RPMI7951 (cell line): ENCODE results near the gene SENP6. TPM values are rescaled to one million over a fixed set of nuclear protein-coding genes. Genes with fewer than 3 reads are reported as not detected.
"Not testable (repeated sequence)": the region's sequence is repeated elsewhere in the genome, so short reads cannot be mapped to it uniquely, and the experiment has no call there.

ENCODE experiments used
- DNase-seq: peaks from one replicate; pipeline ENCODE4 v3.0.0-alpha.2; 2012; ENCODE audit warnings: low read depth
- total RNA-seq: library from RNA; depleted of rRNA; stranded (reverse); fragments of >200 nt; shearing (Covaris generic); gene quantifications from 2 replicates; pipeline ENCODE4 v1.2.3, GENCODE V29; 2014; rRNA removed

The SENP6 gene, protein sequence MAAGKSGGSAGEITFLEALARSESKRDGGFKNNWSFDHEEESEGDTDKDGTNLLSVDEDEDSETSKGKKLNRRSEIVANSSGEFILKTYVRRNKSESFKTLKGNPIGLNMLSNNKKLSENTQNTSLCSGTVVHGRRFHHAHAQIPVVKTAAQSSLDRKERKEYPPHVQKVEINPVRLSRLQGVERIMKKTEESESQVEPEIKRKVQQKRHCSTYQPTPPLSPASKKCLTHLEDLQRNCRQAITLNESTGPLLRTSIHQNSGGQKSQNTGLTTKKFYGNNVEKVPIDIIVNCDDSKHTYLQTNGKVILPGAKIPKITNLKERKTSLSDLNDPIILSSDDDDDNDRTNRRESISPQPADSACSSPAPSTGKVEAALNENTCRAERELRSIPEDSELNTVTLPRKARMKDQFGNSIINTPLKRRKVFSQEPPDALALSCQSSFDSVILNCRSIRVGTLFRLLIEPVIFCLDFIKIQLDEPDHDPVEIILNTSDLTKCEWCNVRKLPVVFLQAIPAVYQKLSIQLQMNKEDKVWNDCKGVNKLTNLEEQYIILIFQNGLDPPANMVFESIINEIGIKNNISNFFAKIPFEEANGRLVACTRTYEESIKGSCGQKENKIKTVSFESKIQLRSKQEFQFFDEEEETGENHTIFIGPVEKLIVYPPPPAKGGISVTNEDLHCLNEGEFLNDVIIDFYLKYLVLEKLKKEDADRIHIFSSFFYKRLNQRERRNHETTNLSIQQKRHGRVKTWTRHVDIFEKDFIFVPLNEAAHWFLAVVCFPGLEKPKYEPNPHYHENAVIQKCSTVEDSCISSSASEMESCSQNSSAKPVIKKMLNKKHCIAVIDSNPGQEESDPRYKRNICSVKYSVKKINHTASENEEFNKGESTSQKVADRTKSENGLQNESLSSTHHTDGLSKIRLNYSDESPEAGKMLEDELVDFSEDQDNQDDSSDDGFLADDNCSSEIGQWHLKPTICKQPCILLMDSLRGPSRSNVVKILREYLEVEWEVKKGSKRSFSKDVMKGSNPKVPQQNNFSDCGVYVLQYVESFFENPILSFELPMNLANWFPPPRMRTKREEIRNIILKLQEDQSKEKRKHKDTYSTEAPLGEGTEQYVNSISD
- 46.1 and 66.2 TPM in 2 replicates for total RNA-seq

DNA sequence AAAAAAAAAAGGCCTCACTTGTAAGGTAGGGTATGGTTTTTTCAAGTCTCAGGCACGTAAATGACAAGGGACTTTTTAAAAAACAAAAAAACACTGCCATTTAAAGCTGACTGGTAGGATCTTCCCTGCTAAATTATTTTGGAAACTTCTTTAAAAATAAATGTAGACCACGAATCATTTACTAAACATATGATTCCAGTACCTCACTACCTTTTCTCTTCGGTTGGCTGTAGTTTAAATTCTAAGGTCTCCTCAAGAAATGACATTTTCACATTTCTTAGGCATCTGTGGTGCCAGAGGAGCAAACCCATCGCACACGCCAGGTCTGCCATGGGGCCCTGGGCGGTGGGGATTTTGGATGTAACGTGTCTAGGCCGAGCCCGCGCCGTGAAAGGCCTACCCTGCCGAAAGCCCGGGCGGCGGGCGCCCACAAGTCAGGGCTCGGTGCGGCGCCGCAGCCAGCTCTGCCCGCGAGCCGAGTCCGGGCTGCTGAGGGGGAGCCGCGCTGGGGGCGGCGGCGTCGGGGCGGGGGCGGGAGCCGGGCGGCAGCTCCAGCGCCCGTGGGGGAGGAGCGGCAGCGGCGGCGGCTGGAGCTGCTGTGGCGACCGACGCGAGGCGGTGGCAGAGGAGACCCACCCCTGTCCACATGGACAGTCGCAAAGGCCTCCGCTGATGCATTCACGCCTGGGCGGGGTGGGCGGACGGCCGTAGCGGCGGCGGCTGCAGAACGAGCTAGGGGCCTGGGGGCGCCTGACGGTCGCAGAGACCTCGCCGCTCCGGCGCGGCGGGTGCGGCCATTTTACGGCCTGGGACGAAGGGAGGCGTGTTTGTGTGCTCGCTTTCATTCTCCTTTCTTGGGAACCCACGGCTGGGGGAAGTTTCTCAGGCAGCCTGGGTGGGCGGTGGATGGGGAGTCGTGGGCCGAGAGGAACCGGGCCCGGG is at the start of gene SENP6:
SENP6 (plus strand) TSS at position 577 of the 942 bp plus-strand sequence. CDS start 645 bp downstream, outside the sequence.
- peak; percentile 89 for DNase-seq

DNA sequence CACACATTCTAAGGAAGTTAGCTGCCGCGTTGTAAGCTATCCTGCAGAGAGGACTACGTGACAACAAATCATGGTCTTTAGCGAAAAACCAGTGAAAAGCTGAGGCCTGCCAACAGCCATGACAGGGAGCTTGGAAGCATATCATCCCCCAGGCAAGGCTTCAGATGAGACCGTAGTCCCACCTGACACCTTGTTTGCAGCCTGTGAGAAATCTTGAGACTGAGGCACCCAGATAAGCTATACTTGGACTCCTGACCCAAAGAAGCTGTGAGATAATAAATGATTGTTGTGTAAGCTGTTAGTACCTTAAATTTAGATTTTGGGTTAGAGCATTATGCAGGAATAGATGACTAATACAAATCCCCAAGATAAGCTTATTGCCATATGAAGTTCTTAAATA is 45.4 kb upstream of the SENP6 start:
- DNase-seq = no peak

DNA sequence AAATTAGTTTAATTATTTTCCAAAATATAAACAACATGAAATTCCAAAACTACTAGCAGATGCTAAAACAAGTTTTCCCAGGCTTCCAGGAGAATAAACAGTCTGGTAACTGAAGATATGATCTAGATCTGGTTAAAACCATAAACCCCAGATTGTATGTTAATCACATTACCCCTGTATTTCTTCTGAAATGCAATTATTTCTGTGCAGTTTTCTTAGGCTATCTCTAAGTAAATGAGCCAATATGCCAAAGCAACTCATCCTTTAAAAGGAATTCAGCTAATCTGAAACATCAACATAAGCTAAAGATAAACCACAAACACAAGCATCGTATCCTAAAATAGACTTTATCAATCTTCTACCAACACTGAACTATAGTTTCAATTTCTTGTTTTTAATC is 44.6 kb upstream of the SENP6 start:
- DNase-seq = no peak

DNA sequence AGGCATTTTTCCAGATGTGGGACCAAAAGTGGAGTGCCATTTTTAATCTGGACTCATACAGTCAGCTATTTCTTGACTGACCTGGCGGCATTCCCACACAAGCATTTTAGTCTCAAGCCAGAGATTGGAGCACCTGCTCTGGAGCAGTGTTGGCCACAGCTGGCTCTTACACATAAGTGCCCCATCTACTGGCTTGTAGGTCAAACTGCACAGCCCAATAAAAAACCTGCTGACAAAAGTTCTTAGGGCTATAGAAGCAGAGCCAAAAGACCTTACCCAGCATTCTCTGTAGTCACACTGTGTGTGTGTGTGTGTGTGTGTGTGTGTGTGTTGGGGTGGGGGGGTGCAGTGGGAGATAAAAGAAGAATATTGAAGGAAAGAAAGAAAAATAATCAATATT is 38.6 kb upstream of the SENP6 start:
- DNase-seq = peak; percentile 45

DNA sequence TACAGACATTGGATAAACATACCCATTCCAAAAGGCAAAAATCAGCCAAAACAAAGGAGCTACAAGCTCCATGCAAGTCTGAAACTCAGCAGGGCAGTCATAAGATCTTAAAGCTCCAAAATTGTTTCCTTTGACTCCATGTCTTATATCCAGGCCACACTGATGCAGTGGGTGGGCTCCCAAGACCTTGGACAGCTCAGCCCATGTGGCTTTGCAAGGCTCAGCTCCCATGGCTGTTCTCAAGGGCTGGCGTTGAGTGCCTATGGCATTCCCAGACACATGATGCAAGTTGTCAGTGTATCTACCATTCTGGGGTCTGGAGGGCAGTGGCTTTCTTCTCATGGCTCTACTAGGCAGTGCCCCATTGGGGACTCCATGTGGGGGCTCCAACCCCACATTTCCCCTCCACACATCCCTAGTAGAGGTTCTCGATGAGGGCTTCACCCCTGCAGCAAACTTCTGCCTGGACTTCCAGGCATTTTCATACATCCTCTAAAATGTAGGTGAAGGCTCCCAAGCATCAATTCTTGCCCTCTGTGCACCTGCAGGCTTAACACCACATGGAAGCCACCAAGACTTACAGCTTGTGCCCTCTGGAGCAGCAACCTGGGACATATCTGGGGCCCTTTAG is 35.4 kb upstream of the SENP6 start:
- DNase-seq = no peak

DNA sequence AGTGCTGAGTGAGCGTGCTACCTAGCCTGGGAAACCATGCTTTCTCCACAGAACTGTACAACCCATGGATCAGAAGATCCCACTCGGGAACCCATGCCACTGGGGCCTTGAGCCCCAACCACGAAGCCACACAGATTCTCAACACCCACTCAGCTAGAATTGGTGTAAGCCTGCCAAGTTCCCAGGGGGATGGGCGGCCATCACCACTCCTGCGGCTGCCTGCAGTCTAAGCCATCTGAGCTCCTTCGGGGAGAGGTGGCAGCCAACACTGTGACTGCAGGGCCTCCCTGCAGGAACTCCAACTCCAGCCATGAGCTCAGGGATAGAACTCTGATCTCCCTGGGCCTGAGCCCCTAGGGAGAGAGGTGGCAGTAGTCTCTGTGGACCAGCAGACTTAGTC is 33.6 kb upstream of the SENP6 start:
- DNase-seq = no peak

DNA sequence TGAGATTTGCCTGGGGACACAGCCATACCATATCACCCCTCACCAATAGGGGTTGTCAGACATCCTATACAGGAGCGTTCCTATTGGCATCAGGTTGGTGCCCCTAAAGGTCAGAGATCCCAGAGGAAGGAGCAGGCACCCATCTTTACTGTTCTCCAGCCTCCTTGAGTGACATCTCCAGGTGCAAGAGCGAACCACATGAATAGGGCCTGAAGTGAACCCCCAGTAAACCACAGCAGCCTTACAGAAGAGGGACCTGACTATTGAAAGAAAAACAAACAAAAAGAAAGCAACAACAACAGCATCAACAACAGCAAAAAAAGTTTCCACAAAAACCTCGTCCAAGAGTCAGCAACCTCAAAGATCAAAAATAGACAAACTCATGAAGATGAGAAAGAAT is 32.7 kb upstream of the SENP6 start:
- no peak for DNase-seq

DNA sequence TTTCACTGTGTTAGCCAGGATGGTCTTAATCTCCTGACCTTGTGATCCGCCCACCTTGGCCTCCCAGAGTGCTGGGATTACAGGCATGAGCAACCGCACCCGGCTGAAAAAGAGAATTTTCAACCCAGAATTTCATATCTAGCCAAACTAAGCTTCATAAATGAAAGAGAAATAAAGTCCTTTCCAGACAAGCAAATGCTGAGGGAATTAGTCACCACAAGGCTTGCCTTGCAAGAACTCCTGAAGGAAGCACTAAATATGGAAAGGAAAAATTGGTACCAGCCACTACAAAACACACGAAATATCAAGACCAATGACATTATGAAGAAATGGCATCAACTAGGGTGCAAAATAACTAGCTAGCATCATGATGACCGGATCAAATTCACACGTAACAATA is 31.0 kb upstream of the SENP6 start:
- DNase-seq = not testable (repeated sequence)

DNA sequence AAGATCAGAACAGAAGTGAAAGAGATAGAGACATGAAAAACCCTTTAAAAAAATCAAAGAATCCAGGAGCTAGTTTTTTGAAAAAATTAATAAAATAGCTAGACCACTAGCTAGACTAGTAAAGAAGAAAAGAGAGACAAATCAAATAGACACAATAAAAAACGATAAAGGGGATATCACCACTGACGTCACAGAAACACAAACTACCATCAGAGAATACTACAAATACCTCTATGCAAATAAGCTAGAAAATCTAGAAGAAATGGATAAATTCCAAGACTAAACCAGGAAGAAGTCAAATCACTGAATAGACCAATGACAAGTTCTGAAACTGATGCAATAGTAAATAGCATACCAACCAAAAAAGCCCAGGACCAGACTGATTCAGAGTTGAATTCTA is 29.6 kb upstream of the SENP6 start:
- no peak for DNase-seq

DNA sequence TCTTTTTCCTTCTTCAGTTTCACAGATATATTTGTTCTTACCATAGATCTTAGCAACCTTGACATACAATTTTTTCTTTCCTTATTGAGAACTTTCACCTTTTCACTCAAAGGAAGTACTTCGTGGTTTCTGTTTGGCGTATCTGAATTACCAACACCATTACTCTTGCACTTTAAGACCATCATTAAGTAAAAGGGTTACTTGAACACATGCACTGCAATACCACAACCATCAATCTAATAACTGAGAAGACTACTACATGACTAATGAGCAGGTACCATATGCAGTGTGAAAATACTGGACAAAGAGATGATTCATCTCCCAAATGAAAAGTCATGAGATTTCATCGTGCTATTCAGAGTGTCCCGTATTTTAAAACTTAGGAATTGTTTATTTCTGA is 21.7 kb upstream of the SENP6 start:
- no peak for DNase-seq

DNA sequence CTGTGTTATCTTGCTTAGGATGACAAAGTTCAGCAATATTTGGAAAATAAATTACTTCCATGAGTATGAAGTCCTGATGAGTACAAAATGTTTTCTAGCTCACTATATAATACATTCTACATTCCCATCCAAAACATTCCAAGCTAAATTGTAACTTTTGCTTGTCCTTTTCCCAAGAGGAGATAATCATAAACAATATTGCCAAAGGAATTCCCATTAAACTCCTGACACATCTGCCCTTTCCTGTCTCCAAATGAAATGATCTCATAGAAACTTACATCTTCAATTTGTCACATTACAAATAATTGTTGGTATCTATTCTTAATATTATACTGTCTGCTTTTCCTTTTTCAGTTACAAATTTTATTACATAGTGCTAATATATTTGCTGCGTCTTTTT is 20.4 kb upstream of the SENP6 start:
- DNase-seq = no peak

DNA sequence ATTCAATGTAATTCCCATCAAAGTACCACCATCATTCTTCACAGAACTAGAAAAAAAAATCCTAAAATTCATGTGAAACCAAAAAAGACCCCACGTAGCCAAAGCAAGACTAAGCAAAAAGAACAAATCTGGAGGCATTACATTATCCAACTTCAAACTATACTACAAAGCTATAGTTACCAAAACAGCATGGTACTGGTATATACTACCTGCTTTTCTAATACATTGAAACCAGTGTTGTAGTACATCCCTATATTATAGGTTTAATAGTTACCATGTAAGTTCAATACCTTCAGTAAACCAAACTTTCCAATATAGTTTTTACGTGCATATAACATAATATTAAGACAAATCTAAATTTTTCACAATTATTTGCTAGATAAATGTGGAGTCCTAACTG is 17.1 kb upstream of the SENP6 start:
- DNase-seq = not testable (repeated sequence)

DNA sequence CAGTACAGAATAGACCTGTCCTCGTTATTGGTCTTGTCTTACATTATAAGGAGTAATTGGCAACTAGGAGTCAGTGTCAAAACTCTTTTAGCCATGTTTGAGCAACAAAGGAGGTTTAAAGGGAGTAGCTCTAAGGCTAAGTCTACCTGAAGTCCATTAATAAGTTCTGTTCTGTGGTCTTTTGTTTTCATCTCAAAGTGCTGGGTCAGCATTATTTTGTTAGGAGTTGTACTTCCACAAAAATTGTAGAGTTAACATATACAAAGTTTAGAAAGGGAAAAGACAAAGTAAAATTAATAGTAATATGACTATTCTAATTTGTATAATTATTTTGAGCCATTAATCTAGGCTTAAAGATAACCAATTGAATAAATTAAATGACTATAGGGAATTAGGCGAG is 12.7 kb upstream of the SENP6 start:
- no peak for DNase-seq

DNA sequence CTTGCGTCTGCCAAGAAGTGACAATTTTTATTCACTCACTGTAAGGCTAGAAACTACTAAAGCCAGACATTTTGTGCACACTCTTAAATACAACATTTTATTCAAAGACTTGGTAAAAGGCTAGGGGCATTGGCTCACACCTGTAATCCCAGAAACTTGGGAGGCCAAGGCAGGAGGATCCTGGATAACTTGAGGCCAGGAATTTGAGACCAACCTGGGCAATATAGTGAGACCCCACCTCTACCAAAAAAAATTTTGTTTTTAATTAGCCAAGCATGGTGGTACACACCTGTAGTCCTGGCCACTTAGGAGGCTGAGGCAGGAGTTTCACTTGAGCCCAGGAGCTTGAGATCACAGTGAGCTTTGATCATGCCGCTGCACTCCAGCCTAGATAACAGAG is 11.3 kb upstream of the SENP6 start:
- no peak for DNase-seq

DNA sequence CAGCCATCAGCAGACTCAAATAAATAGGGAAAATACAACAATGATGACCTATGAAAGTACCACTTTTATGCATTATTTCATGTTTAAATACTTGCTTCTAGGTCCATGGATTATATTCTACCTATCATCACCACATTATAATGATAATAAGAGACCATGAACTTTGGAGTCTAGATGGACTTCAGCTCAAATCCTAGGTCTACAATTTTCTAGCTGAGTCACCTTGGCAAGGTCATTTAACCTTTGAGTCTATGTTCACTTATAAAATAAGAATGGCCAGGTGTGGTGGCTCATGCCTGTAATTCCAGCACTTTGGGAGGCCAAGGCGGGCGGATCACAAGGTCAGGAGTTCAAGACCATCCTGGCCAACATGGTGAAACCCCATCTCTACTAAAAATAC is 5.3 kb upstream of the SENP6 start:
- DNase-seq = not testable (repeated sequence)

DNA sequence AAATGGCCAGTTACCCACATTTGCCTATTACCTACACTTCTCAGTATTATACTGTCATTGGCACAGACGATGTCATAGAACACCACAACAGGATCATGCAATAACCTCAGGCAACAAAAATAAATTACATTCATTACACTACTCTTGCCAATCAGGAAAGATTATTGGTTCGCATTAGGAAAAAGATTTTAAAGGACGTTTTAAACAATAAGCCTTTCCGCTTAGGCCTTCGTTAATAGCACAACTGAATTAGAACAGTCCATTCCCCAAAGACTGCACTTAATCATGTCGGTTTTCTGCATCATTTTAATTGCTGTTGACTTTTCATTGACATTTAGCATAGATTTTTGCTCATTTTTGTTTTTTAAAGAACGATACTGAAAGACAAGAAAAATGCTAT is 912 bp upstream of the SENP6 start:
- no peak for DNase-seq

DNA sequence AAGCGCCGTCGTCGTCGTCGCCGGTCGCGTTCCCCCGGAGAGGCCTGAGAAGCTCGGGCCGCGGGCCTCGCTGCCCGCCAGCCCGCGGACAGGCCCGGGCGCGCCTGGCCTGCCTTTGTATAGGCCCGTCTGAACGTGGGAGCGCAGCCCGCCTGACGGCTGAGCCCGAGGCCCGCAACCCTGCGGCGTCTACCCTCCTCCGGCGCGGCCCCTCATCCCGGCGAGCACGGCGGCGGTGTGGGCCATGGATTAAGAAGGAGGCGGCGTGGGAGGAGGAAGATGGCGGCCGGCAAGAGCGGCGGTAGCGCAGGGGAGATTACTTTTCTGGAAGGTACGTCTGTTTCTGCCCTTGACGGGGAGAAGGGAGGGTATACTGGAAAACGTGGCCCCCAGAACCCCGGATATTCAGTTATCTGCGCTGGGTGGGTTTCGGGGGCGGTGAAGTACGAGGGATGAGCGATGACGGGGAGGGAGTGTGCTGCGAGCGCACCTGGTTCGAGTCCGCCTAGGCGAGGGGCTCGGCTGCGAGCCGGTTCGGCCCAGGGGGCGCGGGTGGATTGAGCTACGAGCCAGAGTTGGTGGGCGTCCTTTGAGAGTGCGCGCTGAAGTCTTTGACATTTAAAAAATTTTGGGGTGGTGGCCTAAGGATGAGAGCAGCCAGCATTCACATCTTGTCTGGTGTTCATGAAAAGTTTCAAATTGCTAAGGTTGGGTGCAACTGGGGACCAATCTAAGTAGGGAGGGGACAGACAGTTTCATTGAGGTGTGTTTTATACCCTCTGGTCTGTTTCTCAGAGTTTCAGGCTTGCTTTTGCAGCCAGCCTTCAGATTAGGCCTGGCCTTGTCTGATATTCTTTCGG is 796 bp downstream of the SENP6 start:
- DNase-seq = peak; percentile 51

DNA sequence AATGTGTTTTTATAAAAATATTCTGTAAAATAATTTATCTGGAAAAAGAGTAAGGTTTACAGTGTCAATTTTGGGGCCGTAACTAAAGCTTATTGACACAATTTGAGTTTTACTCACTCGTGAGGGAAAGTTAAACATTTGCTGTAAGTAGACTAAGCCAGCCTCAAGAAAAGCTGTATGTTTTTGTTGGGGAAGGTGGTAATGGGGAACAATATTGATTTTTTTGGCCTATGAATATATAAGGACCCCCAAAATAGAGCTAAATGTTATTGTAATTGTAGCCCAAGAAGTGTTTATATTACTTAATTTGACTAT is 1.4 kb downstream of the SENP6 start:
- DNase-seq = no peak

DNA sequence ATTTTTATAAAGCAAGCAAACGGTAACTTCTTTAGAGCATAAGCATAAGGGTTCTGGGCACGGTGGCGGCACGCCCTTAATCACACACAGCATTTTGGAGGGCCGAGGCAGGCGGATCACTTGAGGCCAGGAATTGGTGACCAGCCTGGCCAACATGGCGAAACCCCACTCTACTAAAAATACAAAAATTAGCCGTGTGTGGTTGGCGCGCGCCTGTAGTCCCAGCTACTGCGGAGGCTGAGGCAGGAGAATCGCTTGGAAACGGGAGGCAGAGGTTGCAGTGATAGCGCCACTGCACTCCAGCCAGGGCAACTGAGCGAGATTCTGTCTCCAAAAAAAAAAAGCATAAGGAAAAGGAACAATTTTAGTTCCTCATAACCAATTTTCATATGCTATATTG is 2.6 kb downstream of the SENP6 start:
- no peak for DNase-seq

DNA sequence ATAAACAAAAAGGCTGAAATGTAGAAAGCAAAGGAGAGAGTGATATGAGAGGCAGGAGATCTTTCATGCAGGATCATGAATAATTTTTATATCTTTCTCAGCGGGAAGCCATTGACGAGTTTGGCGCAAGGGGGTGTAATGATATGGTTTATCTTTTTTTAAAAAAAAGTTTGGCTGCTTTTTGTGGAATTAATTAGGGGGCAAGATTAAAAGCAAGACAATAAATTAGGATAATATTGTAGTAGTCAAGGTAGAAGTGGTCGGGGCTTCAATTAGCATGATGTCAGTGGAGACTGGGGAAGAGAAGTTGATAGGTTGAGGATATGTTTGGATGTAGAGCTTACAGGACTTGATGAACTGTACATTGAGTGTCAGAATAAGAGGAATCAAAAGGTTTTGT is 4.0 kb downstream of the SENP6 start:
- no peak for DNase-seq
